SK-N-MC (cell line): Measurements from ENCODE around the gene GUF1.

Source experiments
- FOXP2 ChIP-seq: optimal IDR thresholded peaks from 2 replicates; pipeline ENCODE3; 2011; ENCODE audit warnings: mild to moderate bottlenecking, moderate library complexity; ENCODE audit not compliant: insufficient read depth; ENCODE audit errors: extremely low read length, control extremely low read depth
- POLR2AphosphoS5 ChIP-seq: IDR thresholded peaks from 2 replicates; pipeline ENCODE4 v1.6.1; 2012; ENCODE audit warnings: mild to moderate bottlenecking, low read depth, low read length, borderline replicate concordance

GRCh38 chr4:44662623-44663005 is 15.6 kb upstream of the GUF1 start:
- no peak for TF ChIP-seq POLR2AphosphoS5
- no peak for TF ChIP-seq FOXP2
